ENCODE results near the gene NRCAM.

DNA sequence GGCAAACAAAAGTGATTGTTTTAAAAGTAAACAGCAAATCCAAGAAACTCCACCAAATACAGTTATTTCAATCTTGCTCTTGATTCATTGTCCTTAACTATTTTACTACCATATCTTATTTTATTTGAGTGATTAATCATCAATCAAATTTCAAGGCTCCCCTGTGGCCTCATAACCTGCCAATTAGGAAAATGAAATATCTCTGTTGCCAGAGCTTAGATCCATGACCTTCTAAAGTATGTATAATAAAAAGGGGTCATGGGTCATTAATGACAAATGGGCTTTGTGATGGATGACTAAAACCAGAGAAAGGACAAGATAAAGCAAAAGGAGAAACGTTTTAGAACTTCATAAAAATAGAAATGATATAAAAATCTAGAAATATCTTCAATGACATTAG, 28.5 kb downstream of the NRCAM start:
- no peak for TF ChIP-seq EP300 (IDR thresholded peaks at IDR 0.05; ENCODE audit: borderline replicate concordance in 1 of 2, low read depth in 2 of 2, low read length in 2 of 2)
- TF ChIP-seq NANOG (IDR thresholded peaks at IDR 0.05; ENCODE audit: insufficient read depth, low read depth, low read length, poor library complexity, severe bottlenecking) = no peak
- no peak for TF ChIP-seq POLR2A (IDR thresholded peaks at IDR 0.05; ENCODE audit: control extremely low read depth in 1 of 2, low read depth in 2 of 2, low read length in 2 of 2)
- no peak for TF ChIP-seq EZH2 (IDR thresholded peaks at IDR 0.05; ENCODE audit: low read depth, low read length, severe bottlenecking)
- TF ChIP-seq SP2 (IDR thresholded peaks at IDR 0.05; ENCODE audit: low read length) = no peak
- TF ChIP-seq POLR2AphosphoS5 (IDR thresholded peaks at IDR 0.05; ENCODE audit: low read depth, low read length) = no peak

Data from H1 (cell line).